Upper lobe of left lung (tissue), 6 donors: Measurements from ENCODE around the gene RBP4. TPM values are rescaled to one million over a fixed set of nuclear protein-coding genes. Genes with fewer than 3 reads are reported as not detected.
A peak's percentile ranks its signal among the peaks of the same experiment; 100 is the strongest.

Experiments
- ATAC-seq, 2 donors: fragments of 200-7000 bp; cut with Tn5 transposase; one replicate each; pipeline ENCODE4 v1.9.1; 2022; ENCODE audit warnings: mild to moderate bottlenecking in 2 of 2, moderate library complexity in 2 of 2; ENCODE audit not compliant: low FRiP score in 2 of 2
- DNase-seq, 2 donors: peaks; one replicate each; pipeline ENCODE4 v3.0.0-alpha.2; 2019 to 2020
- H3K27ac ChIP-seq, 4 donors: fragments of 200-600 bp; sonication (generic); one replicate each; pipeline ENCODE4 v1.5.1; 2016 to 2019
- H3K27me3 ChIP-seq, 4 donors: fragments of 200-600 bp; sonication (generic); one replicate each; pipeline ENCODE4 v1.5.1; 2017 to 2019
- H3K36me3 ChIP-seq, 4 donors: fragments of 200-600 bp; sonication (generic); one replicate each; pipeline ENCODE4 v1.5.1; 2016 to 2019
- H3K4me1 ChIP-seq, 4 donors: fragments of 200-600 bp; sonication (generic); one replicate each; pipeline ENCODE4 v1.5.1; 2018 to 2019
- H3K4me3 ChIP-seq, 4 donors: fragments of 200-600 bp; sonication (generic); one replicate each; pipeline ENCODE4 v1.5.1; 2017 to 2019; ENCODE audit warnings: mild to moderate bottlenecking in 2 of 4, moderate library complexity in 1 of 4
- H3K9me3 ChIP-seq, 4 donors: fragments of 200-600 bp; sonication (generic); one replicate each; pipeline ENCODE4 v1.5.1; 2018 to 2019
- EP300 ChIP-seq, 4 donors: sonication (generic); formaldehyde crosslinking; IDR thresholded peaks; one replicate each; pipeline ENCODE4 v1.5.1; 2017; ENCODE audit warnings: antibody characterized with exemption in 4 of 4, control low read depth in 2 of 4
- POLR2A ChIP-seq, 4 donors: fragments of 450-650 bp; IDR thresholded peaks; one replicate each; pipeline ENCODE4 v1.5.1; 2016 to 2017; ENCODE audit warnings: antibody characterized with exemption in 4 of 4, mild to moderate bottlenecking in 2 of 4
- POLR2AphosphoS5 ChIP-seq, 2 donors: sonication (generic); formaldehyde crosslinking; IDR thresholded peaks; one replicate each; pipeline ENCODE4 v1.5.1; 2017; ENCODE audit warnings: antibody characterized with exemption in 2 of 2
- WGBS, 2 donors: methylation state at CpG; one replicate each; pipeline ENCODE4 v1.1.5; 2017 to 2018; 5-methylcytosine and 5-hydroxymethylcytosine counted together
- total RNA-seq, 6 donors: library from RNA; depleted of rRNA in 4 of 6; stranded (reverse); fragments of >200 nt in 4 of 6; gene quantifications; one replicate each; pipeline versions ENCODE4 v1.1.0 to v1.2.1, GENCODE V29; 2016 to 2021
- TF ChIP-seq, protein P1 (sequence below), 6 experiments: fragments of 450-650 bp in 4 of 6; fragments of 200-600 bp in 2 of 6; sonication (generic) in 2 of 6; IDR thresholded peaks; one replicate each; pipeline ENCODE4 v1.5.1; 2016 to 2019; ENCODE audit warnings: antibody characterized with exemption in 6 of 6
- donor health status: DM: no; HTN: no; CAD: no; lungs with moderate emphysema.
- donor health status: DM: no; HTN: yes; CAD: no; lungs with severe emphysema.

The RBP4 gene
- total RNA-seq, 6 donors from 2014 or later: 11.5 to 50.7 (median 28.3) TPM

DNA sequence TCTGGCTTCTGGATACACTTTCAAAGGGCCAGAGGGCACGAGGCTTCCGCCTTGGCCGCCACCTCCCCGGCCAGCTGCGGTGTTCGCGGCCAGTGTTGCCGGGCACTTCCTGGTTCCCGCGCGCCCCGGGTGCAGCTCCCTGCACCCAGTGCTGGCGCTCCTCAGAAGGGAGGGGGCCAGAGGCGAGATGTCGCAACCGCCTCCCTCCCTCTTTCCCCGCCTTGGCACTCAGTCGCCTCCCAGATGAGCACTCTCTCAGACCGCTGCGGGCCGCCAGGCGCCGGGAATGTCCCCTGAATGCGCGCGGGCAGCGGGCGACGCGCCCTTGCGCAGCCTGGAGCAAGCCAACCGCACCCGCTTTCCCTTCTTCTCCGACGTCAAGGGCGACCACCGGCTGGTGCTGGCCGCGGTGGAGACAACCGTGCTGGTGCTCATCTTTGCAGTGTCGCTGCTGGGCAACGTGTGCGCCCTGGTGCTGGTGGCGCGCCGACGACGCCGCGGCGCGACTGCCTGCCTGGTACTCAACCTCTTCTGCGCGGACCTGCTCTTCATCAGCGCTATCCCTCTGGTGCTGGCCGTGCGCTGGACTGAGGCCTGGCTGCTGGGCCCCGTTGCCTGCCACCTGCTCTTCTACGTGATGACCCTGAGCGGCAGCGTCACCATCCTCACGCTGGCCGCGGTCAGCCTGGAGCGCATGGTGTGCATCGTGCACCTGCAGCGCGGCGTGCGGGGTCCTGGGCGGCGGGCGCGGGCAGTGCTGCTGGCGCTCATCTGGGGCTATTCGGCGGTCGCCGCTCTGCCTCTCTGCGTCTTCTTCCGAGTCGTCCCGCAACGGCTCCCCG is 34.4 kb downstream of the RBP4 start, which contains the start of gene FFAR4:
TSS of gene FFAR4 (plus strand) at position 231 of the 842 bp plus-strand sequence. CDS start at position 287, 56 bp downstream.
- 3% methylated on average over 37 to 38 of the region's 85 CpGs for WGBS, 2 donors
- DNase-seq (peak; percentile 58 to 89), ATAC-seq (peak; percentile 50 to 88)
- H3K9me3 ChIP-seq: no peaks in the 10 kb centered on the region
- peaks cover 0 to 22% (median 8%) of the 10 kb centered on the region in 4 donors for H3K27me3 ChIP-seq
- H3K4me1 ChIP-seq: peaks cover 8 to 20% (median 12%) of the 10 kb centered on the region in 4 donors
- peak in 1 of 2 donors; percentile 10 for TF ChIP-seq POLR2AphosphoS5 (IDR thresholded peaks at IDR 0.05)
- TF ChIP-seq EP300 (IDR thresholded peaks at IDR 0.05): no peak
- TF ChIP-seq POLR2A (IDR thresholded peaks at IDR 0.05): peak in 1 of 4 donors; percentile 47
- TF ChIP-seq, protein P1, sequence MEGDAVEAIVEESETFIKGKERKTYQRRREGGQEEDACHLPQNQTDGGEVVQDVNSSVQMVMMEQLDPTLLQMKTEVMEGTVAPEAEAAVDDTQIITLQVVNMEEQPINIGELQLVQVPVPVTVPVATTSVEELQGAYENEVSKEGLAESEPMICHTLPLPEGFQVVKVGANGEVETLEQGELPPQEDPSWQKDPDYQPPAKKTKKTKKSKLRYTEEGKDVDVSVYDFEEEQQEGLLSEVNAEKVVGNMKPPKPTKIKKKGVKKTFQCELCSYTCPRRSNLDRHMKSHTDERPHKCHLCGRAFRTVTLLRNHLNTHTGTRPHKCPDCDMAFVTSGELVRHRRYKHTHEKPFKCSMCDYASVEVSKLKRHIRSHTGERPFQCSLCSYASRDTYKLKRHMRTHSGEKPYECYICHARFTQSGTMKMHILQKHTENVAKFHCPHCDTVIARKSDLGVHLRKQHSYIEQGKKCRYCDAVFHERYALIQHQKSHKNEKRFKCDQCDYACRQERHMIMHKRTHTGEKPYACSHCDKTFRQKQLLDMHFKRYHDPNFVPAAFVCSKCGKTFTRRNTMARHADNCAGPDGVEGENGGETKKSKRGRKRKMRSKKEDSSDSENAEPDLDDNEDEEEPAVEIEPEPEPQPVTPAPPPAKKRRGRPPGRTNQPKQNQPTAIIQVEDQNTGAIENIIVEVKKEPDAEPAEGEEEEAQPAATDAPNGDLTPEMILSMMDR (IDR thresholded peaks at IDR 0.05): no peak
- no peaks in the 10 kb centered on the region for H3K36me3 ChIP-seq
- H3K27ac ChIP-seq: peak within 1 kb of the TSS in 1 of 4 donors; percentile 11
- H3K4me3 ChIP-seq: peak within 1 kb of the TSS in 3 of 4 donors; percentile 35 to 49 (median 38)

DNA sequence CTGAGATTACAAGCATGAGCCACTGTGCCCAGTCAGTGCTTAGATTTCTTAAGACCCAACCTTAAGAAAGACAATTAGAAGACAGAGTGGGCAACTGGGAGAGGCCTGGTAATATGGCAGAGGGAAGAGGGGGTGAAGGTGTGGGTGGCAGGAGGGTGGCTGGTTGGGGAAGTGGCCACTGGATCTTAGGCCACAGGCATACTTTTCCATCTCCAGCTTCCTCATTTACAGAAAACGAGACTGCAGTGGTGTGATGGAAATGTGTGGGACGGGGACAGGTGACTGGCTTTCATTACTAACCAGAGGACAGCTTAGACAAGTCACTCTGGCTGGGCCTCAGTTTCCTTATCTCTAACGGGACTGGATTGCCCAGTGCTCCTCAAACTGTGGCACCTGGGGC is 35.6 kb downstream of the RBP4 start:
- Histone ChIP-seq H3K9me3 (no peaks in the 10 kb centered on the region), H3K27ac (no peak overlapping the region), H3K4me1 (peaks cover 8 to 20% (median 12%) of the 10 kb centered on the region in 4 donors), H3K36me3 (no peaks in the 10 kb centered on the region), H3K4me3 (no peak overlapping the region), H3K27me3 (peaks cover 0 to 22% (median 8%) of the 10 kb centered on the region in 4 donors)
- peak in 1 of 2 donors; percentile 51 for ATAC-seq
- no peak for TF ChIP-seq POLR2A (IDR thresholded peaks at IDR 0.05)
- TF ChIP-seq, protein P1 (IDR thresholded peaks at IDR 0.05): no peak
- no peak for TF ChIP-seq POLR2AphosphoS5 (IDR thresholded peaks at IDR 0.05)
- no peak for TF ChIP-seq EP300 (IDR thresholded peaks at IDR 0.05)
- DNase-seq: no peak
- WGBS, 2 donors: 58 to 75% methylated on average over 3 of the region's 3 CpGs

DNA sequence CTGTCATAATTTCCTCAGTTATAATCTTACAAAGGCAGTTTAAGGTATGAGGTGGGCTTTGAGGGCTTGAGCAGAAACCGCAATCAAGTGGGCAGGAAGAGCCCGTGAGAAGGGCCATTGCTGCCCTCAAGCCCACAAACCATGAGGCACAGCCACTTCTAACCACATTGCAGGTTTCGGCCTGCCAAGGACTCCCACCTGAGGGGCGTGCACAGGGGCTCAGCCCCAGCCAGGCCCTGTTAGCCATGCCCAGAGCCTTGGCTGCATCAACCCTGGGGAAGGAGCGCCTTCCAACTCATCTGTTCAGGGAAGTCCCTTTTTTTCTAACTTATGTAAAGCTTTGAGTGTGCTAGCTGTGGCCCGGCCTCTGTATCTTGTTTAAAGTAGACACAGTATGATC is 40.5 kb downstream of the RBP4 start:
- Histone ChIP-seq H3K4me3 (no peak overlapping the region), H3K36me3 (no peaks in the 10 kb centered on the region), H3K4me1 (peaks cover 0 to 2% (median 0%) of the 10 kb centered on the region in 4 donors), H3K27ac (no peak overlapping the region), H3K9me3 (no peaks in the 10 kb centered on the region), H3K27me3 (no peaks in the 10 kb centered on the region)
- WGBS, 2 donors: 82 to 95% methylated on average over 3 to 6 of the region's 6 CpGs
- TF ChIP-seq, protein P1 (IDR thresholded peaks at IDR 0.05): no peak
- TF ChIP-seq POLR2A (IDR thresholded peaks at IDR 0.05) (no peak), EP300 (IDR thresholded peaks at IDR 0.05) (no peak), POLR2AphosphoS5 (IDR thresholded peaks at IDR 0.05) (no peak)
- DNase-seq (peak in 1 of 2 donors; percentile 35), ATAC-seq (no peak)

DNA sequence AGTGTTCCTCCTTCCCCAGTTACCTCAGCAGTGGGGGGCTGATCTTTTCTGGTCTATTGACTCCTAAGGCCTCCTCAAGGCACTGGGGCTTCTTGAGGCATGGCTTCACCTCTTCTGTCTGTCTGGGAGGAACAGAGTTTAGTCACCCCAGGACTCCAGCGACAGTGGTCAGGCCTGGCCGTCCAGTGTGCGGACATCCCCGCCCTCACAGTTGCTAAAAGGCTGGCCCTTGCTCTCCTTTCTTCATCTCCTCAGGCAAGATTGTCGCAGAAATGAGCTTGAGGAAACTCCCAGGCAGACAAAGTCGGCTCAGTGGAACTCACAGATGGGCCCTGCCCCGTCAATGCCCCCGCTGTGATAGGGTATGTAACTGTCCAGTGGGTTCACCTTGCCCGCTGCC is 41.5 kb downstream of the RBP4 start:
- no peaks in the 10 kb centered on the region for H3K9me3 ChIP-seq
- no peak for ATAC-seq
- H3K27me3 ChIP-seq: no peaks in the 10 kb centered on the region
- H3K4me1 ChIP-seq: peaks cover 0 to 6% (median 0%) of the 10 kb centered on the region in 4 donors
- TF ChIP-seq POLR2A (IDR thresholded peaks at IDR 0.05) (no peak), EP300 (IDR thresholded peaks at IDR 0.05) (no peak)
- 91 to 96% methylated on average over 9 of the region's 9 CpGs for WGBS, 2 donors
- H3K4me3 ChIP-seq: no peak overlapping the region
- no peaks in the 10 kb centered on the region for H3K36me3 ChIP-seq
- no peak overlapping the region for H3K27ac ChIP-seq
- DNase-seq: peak; percentile 22 to 41

DNA sequence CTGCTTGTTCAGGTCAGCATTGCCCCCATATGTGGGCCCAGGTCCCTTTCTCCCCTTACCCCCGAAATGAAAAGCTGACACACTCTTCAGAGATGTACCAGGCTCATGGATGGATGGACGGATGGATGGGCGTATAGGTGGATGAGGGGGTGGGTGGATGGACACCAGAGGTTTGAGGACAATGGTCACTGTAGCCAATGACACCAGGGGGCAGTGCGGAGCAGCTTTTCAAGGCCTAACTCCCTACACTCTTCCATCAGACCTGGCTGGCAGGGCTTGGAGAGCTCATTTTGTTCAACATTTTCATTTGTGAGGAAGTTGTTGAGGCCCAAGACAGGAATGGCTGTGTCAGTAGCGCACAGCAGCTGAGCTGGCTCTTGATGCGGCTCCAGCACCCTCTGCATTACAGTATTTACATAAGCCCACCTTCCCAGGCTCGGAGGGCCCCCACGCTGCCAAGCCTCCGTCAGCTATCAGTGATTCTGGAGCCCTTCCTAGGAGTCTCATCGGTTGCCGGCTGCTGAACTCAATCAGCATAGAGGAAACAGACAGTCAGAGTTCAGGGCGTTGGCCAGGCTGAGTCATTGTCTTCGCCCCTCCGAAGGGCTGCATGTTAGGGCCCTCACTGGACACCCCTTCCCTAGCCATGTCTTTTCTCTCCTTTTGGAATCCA is 46.1 kb downstream of the RBP4 start:
- Histone ChIP-seq H3K27ac (peak overlapping the region in 2 of 4 donors; percentile 24 to 37), H3K27me3 (no peaks in the 10 kb centered on the region), H3K36me3 (no peaks in the 10 kb centered on the region), H3K4me1 (peaks cover 0 to 6% (median 0%) of the 10 kb centered on the region in 4 donors), H3K9me3 (no peaks in the 10 kb centered on the region), H3K4me3 (peak overlapping the region in 1 of 4 donors; percentile 6)
- TF ChIP-seq POLR2AphosphoS5 (IDR thresholded peaks at IDR 0.05) (no peak), EP300 (IDR thresholded peaks at IDR 0.05) (no peak), POLR2A (IDR thresholded peaks at IDR 0.05) (peak in 1 of 4 donors; percentile 17)
- TF ChIP-seq, protein P1 (IDR thresholded peaks at IDR 0.05): peak; percentile 45 to 71 (median 62)
- ATAC-seq: peak; percentile 85 to 87
- WGBS, 2 donors: 39 to 40% methylated on average over 9 to 14 of the region's 14 CpGs
- DNase-seq: peak in 1 of 2 donors; percentile 64
